ENCODE measurements around the gene RAG1. TPM values are rescaled to one million over a fixed set of nuclear protein-coding genes. Genes with fewer than 3 reads are reported as not detected.

The RAG1 gene
- total and polyA plus RNA-seq, 2 of the 8 experiments (the other 6 are each of a cell fraction or from before 2014, with no cell fraction given) = 0.14 to 0.58 TPM

- TF ChIP-seq POLR2A (IDR thresholded peaks at IDR 0.05; ENCODE audit: control extremely low read depth in 1 of 2, low read depth in 2 of 2, low read length in 2 of 2) = no peak
- TF ChIP-seq JUN (IDR thresholded peaks at IDR 0.05; ENCODE audit: low read depth, low read length) = no peak
These were observed 49.9 kb downstream of the RAG1 start (continued) for GRCh38 chr11:36617543-36618362.
